MV-4-11 (cell line): ENCODE results near the gene HIGD2B.
"Not testable (repeated sequence)": the region's sequence is repeated elsewhere in the genome, so short reads cannot be mapped to it uniquely, and the experiment has no call there.

ENCODE experiments used
- DNase-seq: peaks from one replicate; lab custom pipeline; 2025; lab: John Stamatoyannopoulos, UW

The HIGD2B gene

GRCh38 chr15:72676838-72677237 is 9.1 kb downstream of the HIGD2B start:
- no peak for DNase-seq

- no peak for DNase-seq
Measured at GRCh38 chr15:72671525-72671924, 14.5 kb downstream of the HIGD2B start.

DNA sequence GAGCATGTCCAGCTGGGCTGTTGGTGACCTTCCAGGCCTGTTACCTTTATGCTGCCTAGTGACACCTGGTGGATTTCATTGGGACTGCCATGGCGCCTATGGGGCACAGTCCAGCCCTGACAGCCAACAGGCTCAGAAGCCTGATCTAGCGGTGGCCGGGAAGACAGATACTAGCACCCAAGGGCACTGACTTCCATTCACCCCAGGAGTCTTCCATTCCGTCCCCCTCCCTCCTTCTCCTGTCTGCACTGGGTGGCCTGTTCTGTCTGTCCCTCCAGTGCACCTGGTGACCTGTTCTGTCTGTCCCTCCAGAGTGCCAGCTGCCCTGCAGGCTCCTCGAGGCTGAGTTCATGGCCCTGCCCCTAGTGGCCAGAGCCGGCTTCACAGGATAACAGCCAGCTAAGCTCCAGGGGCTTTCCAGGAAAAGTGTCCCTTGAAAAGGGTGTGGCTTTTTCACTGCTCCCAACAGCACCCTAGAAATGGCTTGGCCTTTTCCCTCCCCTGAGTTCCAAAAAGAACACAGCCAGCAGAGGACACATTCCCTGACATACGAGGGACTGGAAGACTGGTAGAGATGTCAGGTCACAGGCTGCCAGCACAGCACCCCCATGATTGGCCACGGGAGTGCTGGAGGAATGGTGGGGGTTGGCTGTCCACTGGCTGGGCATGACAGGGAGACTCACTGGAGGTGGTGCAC is 15.2 kb downstream of the HIGD2B start:
- not testable (repeated sequence) for DNase-seq

DNA sequence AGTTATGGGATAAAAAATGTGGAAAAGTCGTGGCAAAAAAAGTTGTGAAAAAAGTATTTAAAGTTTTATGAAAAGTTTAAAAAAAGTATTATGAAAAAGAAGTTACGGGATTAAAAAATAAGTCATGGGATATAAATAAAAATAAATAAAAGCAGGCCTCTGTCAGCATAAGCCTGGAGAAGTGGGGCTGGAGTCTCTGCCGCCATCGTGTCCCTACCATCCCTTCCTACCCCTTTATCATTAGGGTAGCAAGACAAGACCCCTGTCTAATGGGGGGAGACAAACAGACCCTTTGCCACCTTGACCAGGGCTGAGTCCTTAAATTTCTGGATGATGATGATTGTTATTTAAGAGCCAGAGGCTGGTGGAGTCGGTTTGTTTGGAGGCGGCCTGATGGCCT is 16.2 kb downstream of the HIGD2B start:
- not testable (repeated sequence) for DNase-seq

- DNase-seq: not testable (repeated sequence)
Measured at GRCh38 chr15:72665706-72666105, 20.3 kb downstream of the HIGD2B start.

DNA sequence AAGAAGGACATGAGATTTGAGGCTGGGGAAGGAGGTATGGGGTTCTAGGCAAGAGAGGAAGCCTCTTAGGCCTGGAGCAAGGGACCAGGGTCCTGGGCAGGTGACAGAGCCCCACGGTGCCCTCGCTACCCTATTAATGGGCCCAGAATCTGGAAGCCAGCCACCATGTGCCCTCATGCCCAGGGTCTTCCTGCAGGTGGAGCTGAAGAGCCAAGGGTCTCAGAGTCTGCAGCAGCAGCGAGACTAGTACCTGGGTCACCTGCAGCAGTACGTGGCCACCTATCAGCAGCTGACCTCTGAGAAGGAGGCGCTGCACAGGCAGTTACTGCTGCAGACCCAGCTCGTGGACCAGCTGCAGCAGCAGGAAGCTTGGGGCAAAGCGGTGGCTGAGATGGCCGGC is 22.1 kb downstream of the HIGD2B start:
- DNase-seq: not testable (repeated sequence)

DNA sequence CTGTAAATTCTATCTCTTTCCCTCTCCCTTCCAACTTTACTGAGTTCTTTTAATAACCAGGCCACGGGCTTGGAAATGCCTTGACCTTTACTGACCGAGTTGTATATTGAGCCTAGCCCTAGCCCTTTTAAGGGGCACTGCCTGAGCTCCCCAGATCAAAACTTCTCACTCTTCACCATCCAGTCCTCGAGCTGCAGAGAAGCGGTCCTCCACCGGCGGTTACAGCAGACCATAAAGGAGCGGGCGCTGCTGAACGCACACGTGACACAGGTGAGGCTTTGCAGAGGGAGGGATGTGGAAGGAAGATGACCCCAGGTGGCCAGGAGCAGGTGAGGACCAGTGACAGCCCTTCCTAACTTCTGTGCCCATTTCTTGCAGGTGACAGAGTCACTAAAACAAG is 24.9 kb downstream of the HIGD2B start:
- not testable (repeated sequence) for DNase-seq

- not testable (repeated sequence) for DNase-seq
Measured at GRCh38 chr15:72656014-72656413, 30.0 kb downstream of the HIGD2B start.

- not testable (repeated sequence) for DNase-seq
Measured at GRCh38 chr15:72654397-72654796, 31.6 kb downstream of the HIGD2B start, which contains the start of gene GOLGA6B. Gene GOLGA6B (plus strand): TSS chr15:72654697. CDS start chr15:72654738, 41 bp downstream.

GRCh38 chr15:72648631-72649253 is 37.2 kb downstream of the HIGD2B start:
- not testable (repeated sequence) for DNase-seq

- DNase-seq: not testable (repeated sequence)
Measured at GRCh38 chr15:72642271-72642670, 43.7 kb downstream of the HIGD2B start.

DNA sequence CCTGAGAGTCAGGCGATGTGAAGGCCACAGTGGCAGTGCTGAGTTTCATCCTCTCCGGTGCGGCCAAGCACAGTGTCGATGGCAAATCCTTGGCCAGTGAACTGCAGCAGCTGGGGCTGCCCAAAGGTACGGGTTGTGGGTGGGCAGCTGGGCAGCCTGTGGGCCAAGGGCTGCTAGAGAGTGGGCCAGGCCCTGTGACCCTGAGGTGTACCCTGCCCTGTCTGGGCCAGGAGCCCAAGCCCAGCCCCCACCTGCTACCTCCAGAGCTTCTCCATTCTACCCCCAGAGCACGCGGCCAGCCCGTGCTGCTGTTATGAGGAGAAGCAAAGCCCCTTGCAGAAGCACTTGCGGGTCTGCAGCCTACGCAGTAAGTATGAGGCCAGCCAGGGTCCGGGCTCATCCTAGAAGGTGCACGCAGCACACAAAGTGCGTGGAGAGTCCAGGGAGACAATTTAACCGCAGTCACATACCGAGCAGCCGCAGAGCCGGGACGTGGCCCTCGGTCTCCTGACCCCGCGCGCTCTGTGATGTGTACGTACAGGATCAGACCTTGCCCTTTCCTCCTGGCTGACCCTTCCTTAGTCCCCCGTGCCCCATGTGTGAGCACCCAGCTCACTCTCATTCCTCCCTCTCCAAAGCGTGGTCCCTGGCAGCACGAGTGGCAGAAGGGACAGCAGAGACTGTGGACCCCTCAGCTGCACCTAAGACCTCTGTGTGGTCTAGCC is 46.1 kb downstream of the HIGD2B start:
- not testable (repeated sequence) for DNase-seq

DNA sequence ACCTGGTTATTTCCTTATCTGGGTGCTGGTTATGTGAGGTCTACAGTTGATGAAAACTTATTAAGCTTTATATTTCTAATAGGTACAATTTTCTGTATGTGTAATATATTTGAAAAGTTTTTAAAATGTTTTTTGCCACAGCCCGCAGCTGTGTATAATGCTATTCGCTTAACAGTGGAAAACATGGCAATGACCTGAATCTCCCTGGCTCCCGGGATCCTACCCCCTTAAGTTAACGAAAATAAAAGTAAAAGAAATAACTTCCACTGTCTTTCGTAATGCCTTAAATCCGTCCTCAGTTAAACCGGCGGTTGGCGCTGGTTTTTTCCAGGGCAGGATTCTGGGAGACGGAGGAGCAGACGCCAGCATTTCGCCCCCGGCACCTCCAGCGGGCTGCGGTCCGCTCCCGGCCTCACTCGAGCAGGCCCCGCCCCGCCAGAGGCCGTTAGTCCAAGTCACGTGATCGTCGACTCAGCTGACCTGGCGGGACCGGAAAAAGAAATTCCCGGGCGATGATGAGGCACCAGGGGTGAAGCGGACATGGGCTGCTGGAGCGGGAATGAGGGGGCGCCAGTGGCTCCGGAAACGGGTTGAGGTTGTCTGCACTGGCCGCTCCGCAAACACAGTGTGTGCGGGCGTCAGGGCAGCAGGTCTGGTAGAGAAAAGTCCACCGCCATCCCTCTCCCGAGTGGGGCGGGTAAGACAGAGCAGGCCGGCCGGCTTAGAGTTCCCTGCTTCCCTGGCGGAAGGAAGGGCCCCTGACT is 49.3 kb downstream of the HIGD2B start:
- not testable (repeated sequence) for DNase-seq

GRCh38 chr15:72629068-72629570 is 56.9 kb downstream of the HIGD2B start:
- DNase-seq: not testable (repeated sequence)

DNA sequence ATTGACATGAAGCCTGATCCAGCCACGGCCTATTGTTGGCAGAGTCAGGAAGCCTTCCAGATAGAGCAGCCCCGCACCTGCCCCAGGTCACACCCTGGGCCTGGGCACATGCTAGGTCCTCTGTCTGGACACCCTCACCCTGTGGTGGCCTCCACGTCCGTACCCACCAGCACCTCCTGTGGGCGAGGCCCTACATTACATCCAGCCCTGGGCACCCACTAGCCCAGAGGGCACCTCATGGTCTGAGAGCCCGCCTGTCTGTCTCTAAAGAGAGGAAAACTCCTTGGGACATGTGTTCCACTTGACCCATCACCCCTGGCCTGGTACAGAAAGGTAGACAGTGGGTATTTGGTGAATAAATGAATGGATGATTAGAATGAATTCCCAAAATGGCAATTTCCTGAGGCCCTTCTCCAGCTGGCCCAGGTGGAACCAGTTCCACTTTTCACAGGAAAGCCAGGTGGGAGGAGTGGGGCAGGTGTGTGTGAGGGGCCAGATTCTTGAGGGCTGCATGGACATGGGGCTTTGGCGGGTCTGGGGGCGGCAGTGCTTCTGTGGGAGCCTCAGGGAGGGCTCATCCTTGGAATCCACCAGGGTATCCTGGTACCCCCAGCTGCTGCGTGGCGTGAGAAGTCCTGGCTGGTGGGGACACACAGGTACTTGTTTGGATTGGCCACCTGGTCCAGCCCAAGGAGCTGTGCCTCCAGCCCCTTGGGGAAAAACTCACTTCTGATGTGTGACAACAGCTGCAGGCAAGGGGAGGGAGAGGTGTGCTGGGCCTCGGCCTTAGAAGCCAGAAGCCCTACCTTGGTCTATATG is 57.5 kb downstream of the HIGD2B start:
- not testable (repeated sequence) for DNase-seq

DNA sequence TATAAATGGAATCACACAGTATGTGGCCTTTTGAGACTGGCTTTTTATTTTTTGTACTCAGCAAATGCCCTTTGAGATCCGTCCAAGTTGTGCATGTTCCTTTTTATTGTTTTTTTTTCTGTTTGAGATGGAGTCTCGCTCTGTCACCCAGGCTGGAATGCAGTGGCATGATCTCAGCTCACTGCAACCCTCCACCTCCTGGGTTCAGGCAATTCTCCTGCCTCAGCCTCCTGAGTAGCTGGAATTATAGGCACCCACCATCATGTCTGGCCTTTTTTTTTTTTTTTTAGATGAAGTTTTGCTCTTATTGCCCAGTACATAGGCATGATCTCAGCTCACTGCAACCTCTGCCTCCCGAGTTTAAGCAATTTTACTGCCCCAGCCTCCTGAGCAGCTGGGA is 59.8 kb downstream of the HIGD2B start:
- DNase-seq: not testable (repeated sequence)
